ENCODE data around the gene MGAT4C. TPM values are rescaled to one million over a fixed set of nuclear protein-coding genes. Genes with fewer than 3 reads are reported as not detected.

The MGAT4C gene
- total and polyA plus RNA-seq, 11 donors = 0.13 to 15.5 (median 4.6) TPM

DNA sequence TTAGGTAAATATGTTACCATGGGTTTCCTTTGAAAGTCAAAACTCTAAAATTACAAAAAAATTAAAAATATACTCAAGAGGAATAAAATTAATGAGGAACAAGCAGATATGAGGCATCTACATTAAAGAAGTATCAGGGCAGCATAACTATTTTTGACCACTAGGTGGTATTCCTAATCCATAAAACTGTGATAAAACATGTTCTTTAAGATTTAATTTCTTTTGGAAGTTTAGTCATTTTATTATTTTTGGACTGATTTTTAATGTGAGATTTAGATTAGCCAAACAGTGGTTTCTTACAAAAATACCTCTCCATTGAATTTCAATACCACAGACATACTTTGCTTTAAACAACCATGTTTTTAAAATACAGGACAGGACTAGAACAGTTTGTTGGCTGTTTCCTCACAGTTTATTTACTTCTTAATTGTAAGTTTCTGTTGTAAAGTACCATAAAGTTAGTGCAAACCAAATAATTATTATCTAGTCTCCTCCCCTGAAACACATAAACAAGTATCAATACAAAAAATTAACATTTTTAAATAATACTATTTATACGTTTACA is 332.3 kb downstream of the MGAT4C start:
- DNase-seq (no peak), ATAC-seq (no peak)
- Histone ChIP-seq H3K27ac (no peak overlapping the region), H3K4me1 (no peaks in the 10 kb centered on the region), H3K27me3 (no peaks in the 10 kb centered on the region), H3K36me3 (no peaks in the 10 kb centered on the region), H3K4me3 (no peak overlapping the region), H3K9me3 (no peaks in the 10 kb centered on the region)
- TF ChIP-seq, protein P1, sequence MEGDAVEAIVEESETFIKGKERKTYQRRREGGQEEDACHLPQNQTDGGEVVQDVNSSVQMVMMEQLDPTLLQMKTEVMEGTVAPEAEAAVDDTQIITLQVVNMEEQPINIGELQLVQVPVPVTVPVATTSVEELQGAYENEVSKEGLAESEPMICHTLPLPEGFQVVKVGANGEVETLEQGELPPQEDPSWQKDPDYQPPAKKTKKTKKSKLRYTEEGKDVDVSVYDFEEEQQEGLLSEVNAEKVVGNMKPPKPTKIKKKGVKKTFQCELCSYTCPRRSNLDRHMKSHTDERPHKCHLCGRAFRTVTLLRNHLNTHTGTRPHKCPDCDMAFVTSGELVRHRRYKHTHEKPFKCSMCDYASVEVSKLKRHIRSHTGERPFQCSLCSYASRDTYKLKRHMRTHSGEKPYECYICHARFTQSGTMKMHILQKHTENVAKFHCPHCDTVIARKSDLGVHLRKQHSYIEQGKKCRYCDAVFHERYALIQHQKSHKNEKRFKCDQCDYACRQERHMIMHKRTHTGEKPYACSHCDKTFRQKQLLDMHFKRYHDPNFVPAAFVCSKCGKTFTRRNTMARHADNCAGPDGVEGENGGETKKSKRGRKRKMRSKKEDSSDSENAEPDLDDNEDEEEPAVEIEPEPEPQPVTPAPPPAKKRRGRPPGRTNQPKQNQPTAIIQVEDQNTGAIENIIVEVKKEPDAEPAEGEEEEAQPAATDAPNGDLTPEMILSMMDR (IDR thresholded peaks at IDR 0.05) = peak; percentile 39 to 73 (median 58)
- TF ChIP-seq POLR2A (IDR thresholded peaks at IDR 0.05) = no peak
- intact Hi-C loops (cut with DNase I) = loop anchor here in 7 of 10 donors (2.0 to 10.0 kb wide), 5 partner anchors 452 to 1923 kb away; no protein-coding TSS in a partner anchor
- 75 to 89% (median 80%) methylated on average over 1 of the region's 1 CpG for WGBS, 4 donors

DNA sequence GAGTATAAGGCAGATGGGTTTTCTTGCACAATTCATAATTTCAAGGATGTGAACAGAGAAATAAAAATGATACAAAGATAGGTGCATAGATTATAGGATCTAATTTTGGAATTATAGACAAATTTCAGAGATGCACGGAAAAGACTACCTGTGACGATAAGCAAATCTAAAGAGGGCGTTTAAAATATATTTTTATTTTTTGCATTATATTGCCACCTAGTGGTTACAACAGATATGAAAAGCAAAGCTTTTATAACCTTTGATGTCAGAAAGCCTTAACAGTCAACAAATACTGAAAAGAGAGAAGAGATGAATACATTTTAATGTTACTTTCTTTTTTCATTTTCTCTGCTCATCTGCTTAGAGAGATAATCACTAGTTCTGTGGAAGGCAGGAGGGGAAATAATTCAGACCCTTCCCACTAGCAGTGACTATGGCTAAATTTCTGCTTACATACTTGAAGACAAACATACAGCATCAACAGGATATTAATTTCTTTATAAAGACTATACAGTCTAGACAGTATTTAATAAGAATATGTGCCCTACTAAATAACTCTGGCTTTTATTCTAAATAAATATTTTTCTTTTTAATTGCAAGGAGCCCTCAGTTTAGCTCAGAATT is 335.8 kb downstream of the MGAT4C start:
- 1 to 2% (median 1%) methylated on average over 3 of the region's 3 CpGs for WGBS, 4 donors

More for the DNA sequence above, 335.8 kb downstream of the MGAT4C start:
- Histone ChIP-seq H3K9me3 (no peaks in the 10 kb centered on the region), H3K27me3 (no peaks in the 10 kb centered on the region), H3K27ac (no peak overlapping the region), H3K4me1 (no peaks in the 10 kb centered on the region), H3K36me3 (no peaks in the 10 kb centered on the region), H3K4me3 (no peak overlapping the region)
- intact Hi-C loops (cut with DNase I) = loop anchor here in 8 of 10 donors (2.0 to 10.0 kb wide), 5 partner anchors 448 to 1927 kb away; no protein-coding TSS in a partner anchor
- ATAC-seq (no peak), DNase-seq (no peak)
- TF ChIP-seq POLR2A (IDR thresholded peaks at IDR 0.05) = no peak
- TF ChIP-seq, protein P1 (IDR thresholded peaks at IDR 0.05) = peak; percentile 57 to 77 (median 72)
